C4-2B (cell line): Measurements from ENCODE around the gene CLC.
"Not testable (repeated sequence)": the region's sequence is repeated elsewhere in the genome, so short reads cannot be mapped to it uniquely, and the experiment has no call there.

Source experiments
- CTCF ChIP-seq: fragments of 450-650 bp; conservative IDR thresholded peaks from 2 replicates; pipeline ENCODE4 v1.5.1; 2017; ENCODE audit warnings: mild to moderate bottlenecking
- ZFX ChIP-seq: fragments of 450-650 bp; IDR thresholded peaks from 2 replicates; pipeline ENCODE4 v1.6.1; 2017

DNA sequence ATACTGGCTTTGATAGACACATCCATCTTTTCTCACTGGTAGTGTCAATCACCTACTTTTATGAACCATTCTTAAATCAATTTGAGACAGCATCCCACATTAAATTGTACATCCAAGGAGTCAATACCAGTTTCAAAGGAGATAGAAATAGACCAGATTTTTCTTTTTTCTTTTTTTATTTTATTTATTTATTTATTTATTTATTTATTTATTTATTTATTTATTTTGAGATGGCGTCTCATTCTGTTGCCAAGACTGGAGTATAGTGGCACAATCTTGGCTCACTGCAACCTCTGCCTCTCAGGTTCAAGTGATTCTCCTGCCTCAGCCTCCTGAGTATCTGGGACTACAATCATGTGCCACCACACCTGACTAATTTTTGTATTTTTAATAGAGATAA is 24.0 kb upstream of the CLC start:
- TF ChIP-seq CTCF, ZFX: not testable (repeated sequence)
